ENCODE data around the gene PAX5. TPM values are rescaled to one million over a fixed set of nuclear protein-coding genes. Genes with fewer than 3 reads are reported as not detected.
"Not testable (repeated sequence)": the region's sequence is repeated elsewhere in the genome, so short reads cannot be mapped to it uniquely, and the experiment has no call there.

The PAX5 gene
- total RNA-seq, 1 donor from 2014 or later = not detected

DNA sequence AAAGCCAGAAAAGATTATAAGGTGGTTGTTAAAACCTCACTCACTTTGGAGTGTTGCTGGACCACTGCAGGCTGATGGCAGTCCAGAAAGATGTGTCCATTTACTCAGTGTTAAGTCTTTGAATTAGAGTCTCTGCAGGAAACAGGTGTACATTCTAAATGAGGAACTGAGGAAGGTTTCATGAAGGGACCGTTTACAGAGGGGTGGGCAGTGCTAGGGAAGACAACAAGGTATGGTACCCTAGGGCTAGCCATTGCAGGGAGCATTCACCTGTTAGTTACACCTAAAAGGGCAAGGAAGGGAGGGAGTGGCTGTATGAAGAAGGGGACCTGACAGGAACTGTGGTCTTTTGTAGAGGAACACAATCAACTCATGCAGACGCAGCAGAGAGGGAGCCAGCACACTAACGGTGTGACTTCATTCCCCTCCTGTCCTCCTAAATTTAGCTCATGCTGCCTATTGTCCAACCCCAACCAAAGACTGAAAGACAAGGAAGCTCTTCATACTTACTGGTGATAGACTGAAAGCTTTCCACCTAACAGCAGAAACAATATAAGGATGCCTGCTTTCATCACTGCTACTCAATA, 32.2 kb upstream of the PAX5 start:
- no peaks in the 10 kb centered on the region for H3K36me3 ChIP-seq (ENCODE audit: control insufficient read depth, insufficient read depth, low read length)
- no peak overlapping the region for H3K4me3 ChIP-seq (ENCODE audit: low read depth, low read length)
- TF ChIP-seq, protein P1, sequence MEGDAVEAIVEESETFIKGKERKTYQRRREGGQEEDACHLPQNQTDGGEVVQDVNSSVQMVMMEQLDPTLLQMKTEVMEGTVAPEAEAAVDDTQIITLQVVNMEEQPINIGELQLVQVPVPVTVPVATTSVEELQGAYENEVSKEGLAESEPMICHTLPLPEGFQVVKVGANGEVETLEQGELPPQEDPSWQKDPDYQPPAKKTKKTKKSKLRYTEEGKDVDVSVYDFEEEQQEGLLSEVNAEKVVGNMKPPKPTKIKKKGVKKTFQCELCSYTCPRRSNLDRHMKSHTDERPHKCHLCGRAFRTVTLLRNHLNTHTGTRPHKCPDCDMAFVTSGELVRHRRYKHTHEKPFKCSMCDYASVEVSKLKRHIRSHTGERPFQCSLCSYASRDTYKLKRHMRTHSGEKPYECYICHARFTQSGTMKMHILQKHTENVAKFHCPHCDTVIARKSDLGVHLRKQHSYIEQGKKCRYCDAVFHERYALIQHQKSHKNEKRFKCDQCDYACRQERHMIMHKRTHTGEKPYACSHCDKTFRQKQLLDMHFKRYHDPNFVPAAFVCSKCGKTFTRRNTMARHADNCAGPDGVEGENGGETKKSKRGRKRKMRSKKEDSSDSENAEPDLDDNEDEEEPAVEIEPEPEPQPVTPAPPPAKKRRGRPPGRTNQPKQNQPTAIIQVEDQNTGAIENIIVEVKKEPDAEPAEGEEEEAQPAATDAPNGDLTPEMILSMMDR (IDR thresholded peaks at IDR 0.05; ENCODE audit: insufficient read depth, low read length, poor library complexity, severe bottlenecking) = no peak
- DNase-seq (ENCODE audit: low read depth) = no peak
- H3K27me3 ChIP-seq (ENCODE audit: control insufficient read depth, insufficient read depth, low read length) = peaks cover 5% of the 10 kb centered on the region

DNA sequence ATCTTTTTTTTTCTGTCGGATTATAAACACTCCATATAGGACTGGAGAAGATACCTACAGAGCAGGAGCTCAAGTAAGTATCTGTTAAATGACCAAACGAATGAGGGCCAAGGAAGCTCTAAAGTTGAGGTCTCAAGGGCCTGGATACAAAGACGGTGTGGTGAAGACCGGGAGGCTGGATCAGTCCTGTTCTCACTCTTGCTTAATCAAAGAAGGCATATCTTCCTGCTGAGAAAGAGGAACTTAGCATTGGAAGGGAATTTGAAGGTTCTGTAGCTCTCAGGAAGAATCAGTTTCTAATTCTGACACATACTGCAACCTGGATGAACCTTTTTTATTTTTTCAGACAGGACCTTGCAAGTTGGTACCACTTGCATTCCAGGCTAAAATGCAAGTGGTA, 28.3 kb upstream of the PAX5 start:
- TF ChIP-seq, protein P1 (IDR thresholded peaks at IDR 0.05; ENCODE audit: insufficient read depth, low read length, poor library complexity, severe bottlenecking) = no peak
- peaks cover 5% of the 10 kb centered on the region for H3K27me3 ChIP-seq (ENCODE audit: control insufficient read depth, insufficient read depth, low read length)
- no peak for DNase-seq (ENCODE audit: low read depth)
- H3K4me3 ChIP-seq (ENCODE audit: low read depth, low read length) = no peak overlapping the region
- H3K36me3 ChIP-seq (ENCODE audit: control insufficient read depth, insufficient read depth, low read length) = no peaks in the 10 kb centered on the region

DNA sequence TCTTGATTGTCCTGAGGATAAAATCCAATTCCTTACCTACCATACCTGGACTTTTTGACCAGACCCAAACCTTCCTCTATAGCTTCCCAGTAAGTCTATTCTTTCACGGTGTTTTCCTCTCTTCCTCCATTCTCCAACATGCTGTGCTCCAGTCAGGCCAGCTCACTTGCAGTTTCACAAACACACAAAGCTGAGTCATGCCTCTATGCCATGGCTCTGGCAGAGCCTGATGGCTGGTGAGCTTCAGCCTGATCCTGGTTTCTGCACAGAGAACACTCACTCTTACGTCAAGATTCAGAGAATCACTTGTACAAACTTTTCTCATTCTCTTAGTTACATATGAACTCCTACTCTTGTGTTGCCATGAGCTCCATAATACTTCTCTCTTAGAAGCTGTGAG, 27.7 kb upstream of the PAX5 start:
- no peak for DNase-seq (ENCODE audit: low read depth)
- TF ChIP-seq, protein P1 (IDR thresholded peaks at IDR 0.05; ENCODE audit: insufficient read depth, low read length, poor library complexity, severe bottlenecking) = no peak
- H3K36me3 ChIP-seq (ENCODE audit: control insufficient read depth, insufficient read depth, low read length) = no peaks in the 10 kb centered on the region

DNA sequence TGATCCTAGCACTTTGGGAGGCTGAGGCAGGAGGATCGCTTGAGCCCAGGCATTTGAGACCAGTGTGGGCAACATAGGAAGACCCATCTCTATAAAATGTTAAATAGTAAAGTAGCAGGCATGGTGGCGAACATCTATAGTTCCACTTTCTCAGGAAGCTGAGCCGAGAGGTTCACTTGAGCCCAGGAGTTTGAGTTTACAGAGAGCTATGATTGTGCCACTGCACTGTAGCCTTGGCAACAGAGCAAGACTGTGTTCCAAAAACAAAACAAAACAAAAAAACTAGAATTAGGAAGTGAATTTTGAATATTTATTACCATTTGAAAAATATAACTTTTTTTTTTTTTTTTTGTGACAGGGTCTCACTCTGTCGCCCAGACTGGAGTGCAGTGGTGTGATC, 26.8 kb upstream of the PAX5 start:
- Histone ChIP-seq H3K27me3 (ENCODE audit: control insufficient read depth, insufficient read depth, low read length) (peaks cover 8% of the 10 kb centered on the region), H3K36me3 (ENCODE audit: control insufficient read depth, insufficient read depth, low read length) (no peaks in the 10 kb centered on the region), H3K4me3 (ENCODE audit: low read depth, low read length) (no peak overlapping the region)
- DNase-seq (ENCODE audit: low read depth) = no peak
- TF ChIP-seq, protein P1 (IDR thresholded peaks at IDR 0.05; ENCODE audit: insufficient read depth, low read length, poor library complexity, severe bottlenecking) = no peak

More for the DNA sequence above, 27.7 kb upstream of the PAX5 start:
- Histone ChIP-seq H3K4me3 (ENCODE audit: low read depth, low read length) (no peak overlapping the region), H3K27me3 (ENCODE audit: control insufficient read depth, insufficient read depth, low read length) (peaks cover 5% of the 10 kb centered on the region)

DNA sequence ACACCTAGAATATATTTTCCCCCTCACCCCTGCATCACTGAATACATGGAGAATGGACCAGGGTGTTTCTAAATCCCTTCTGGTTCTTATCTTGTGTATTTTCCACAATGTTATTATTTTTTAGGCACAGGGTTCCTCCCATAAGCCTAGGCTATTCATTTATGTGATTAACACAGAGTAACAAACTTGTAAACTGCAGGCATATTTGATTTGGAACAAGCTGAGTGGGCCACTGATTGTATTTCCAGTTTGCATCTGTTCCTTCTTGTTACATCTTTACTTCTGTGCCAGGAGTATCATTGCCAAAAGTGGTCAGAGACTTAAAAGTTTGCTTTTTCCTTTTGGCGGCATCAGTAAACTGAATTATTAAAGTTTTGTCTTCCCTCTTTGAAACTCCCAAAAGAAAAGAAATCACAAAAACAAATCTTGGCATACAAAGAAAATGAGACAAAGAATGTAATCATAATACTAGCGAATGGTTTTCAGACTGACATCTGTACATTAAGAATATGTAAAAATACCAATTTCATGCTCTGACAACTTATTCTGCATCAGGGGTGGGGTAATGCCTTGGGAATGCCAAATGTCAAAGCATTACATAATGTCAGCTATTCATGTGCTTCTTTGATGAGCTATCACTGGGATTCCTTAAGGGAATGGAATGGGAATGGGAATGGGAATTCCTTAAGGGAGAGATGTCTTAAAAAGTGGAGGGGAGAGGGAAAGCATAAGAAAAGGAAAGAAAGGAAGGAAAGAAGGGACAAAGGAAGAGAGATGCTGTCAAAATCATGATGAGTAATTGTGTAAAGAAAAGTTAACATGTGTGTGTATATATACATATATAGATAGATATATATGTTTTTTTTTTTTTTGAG, 22.2 kb upstream of the PAX5 start:
- DNase-seq (ENCODE audit: low read depth) = no peak
- Histone ChIP-seq H3K27me3 (ENCODE audit: control insufficient read depth, insufficient read depth, low read length) (peaks cover 20% of the 10 kb centered on the region), H3K4me3 (ENCODE audit: low read depth, low read length) (no peak overlapping the region), H3K36me3 (ENCODE audit: control insufficient read depth, insufficient read depth, low read length) (no peaks in the 10 kb centered on the region)
- TF ChIP-seq, protein P1 (IDR thresholded peaks at IDR 0.05; ENCODE audit: insufficient read depth, low read length, poor library complexity, severe bottlenecking) = no peak

DNA sequence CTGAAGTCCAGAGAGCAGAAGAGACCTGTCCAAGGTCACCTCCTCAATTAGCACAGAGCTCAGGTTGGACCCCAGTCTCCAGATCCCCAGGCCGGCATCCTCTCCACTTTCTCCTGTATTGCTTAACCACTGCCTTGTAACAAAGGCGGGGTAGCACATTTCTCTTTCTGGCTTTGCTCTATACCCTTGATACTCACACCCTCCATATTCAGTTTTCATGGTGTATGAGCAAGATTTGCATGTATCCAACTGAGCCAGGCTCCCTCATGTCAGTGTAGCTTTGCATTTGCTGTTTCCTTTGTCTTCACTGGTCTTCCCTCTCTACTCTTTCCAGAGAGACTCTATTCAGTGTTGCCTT, 20.3 kb upstream of the PAX5 start:
- not testable (repeated sequence) for DNase-seq (ENCODE audit: low read depth)

More for the DNA sequence above, 20.3 kb upstream of the PAX5 start:
- H3K4me3 ChIP-seq (ENCODE audit: low read depth, low read length); H3K36me3 ChIP-seq (ENCODE audit: control insufficient read depth, insufficient read depth, low read length): not testable (repeated sequence)
- peaks cover 30% of the 10 kb centered on the region for H3K27me3 ChIP-seq (ENCODE audit: control insufficient read depth, insufficient read depth, low read length)
